ENCODE data around the gene SMCR8.

SMCR8 gene

DNA sequence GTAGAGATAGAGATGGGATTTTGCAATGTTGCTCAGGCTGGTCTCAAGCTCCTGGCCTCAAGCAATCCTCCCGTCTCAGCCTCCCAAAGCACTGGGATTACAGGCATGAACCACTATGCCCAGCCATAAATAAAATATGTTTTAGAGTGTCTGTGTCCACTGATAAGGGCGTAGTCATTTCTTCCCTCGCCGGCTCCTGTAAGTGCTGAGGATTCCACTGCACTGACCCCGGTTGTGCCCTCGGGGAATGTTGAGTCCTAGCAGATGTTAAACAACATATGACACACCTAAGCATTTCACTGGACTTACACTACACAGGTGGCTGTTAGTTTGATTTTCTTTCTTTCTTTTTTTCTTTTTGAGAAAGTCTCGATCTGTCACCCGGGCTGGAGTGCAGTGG is 53.9 kb downstream of the SMCR8 start:
- TF ChIP-seq FOXP2 (optimal IDR thresholded peaks at IDR 0.05; ENCODE audit: borderline replicate concordance, extremely low read depth, extremely low read length, insufficient read depth) (no peak), POLR2AphosphoS5 (IDR thresholded peaks at IDR 0.05; ENCODE audit: low read depth, low read length) (no peak), TAF1 (IDR thresholded peaks at IDR 0.05; ENCODE audit: borderline replicate concordance, insufficient read depth, low read length) (no peak), SIN3A (IDR thresholded peaks at IDR 0.05; ENCODE audit: borderline replicate concordance, insufficient read depth, low read length) (no peak), REST (IDR thresholded peaks at IDR 0.05; ENCODE audit: insufficient read depth in 1 of 2, low read depth in 2 of 2, low read length in 2 of 2) (no peak)

DNA sequence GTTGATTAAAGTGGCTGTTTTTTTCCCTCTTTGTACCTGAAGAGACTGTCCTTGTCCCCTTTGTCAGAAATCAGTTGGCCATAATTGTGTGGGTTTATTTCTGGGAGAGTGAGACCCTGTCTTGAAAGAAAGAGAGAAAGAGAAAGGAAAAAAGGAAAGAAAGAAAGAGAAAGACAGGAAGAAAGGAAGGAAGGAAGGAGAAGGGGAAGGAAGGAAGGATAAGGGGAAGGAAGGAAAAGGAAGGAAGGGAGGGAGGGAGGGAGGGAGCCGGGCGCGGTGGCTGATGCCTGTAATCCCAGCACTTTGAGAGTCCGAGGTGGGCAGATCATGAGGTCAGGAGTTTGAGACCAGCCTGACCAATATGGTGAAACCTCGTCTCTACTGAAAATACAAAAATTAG is 55.7 kb downstream of the SMCR8 start:
- TF ChIP-seq FOXP2 (optimal IDR thresholded peaks at IDR 0.05; ENCODE audit: borderline replicate concordance, extremely low read depth, extremely low read length, insufficient read depth), result no peak
- no peak for TF ChIP-seq POLR2AphosphoS5 (IDR thresholded peaks at IDR 0.05; ENCODE audit: low read depth, low read length)
- no peak for TF ChIP-seq TAF1 (IDR thresholded peaks at IDR 0.05; ENCODE audit: borderline replicate concordance, insufficient read depth, low read length)
- TF ChIP-seq REST (IDR thresholded peaks at IDR 0.05; ENCODE audit: insufficient read depth in 1 of 2, low read depth in 2 of 2, low read length in 2 of 2), result no peak
- TF ChIP-seq SIN3A (IDR thresholded peaks at IDR 0.05; ENCODE audit: borderline replicate concordance, insufficient read depth, low read length), result no peak

DNA sequence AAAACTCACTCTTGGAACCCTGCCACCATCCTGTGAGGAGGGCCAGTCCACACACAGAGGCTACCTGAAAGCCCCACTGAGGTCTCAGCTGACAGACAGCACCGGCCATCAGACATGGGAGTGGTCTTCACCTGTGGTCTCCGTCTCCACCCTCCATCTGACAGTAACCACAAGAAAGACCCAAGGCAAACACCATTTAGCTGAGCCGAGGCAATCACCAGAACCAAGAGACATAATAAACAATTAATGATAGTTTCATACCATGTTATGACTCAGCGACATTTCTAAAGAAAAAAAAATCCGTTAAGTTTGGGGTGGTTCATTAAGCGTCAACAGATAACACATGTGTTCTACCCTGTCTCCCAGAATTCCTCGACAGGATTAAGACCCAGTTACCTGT is 56.4 kb downstream of the SMCR8 start:
- TF ChIP-seq POLR2AphosphoS5 (IDR thresholded peaks at IDR 0.05; ENCODE audit: low read depth, low read length) (no peak), SIN3A (IDR thresholded peaks at IDR 0.05; ENCODE audit: borderline replicate concordance, insufficient read depth, low read length) (no peak), REST (IDR thresholded peaks at IDR 0.05; ENCODE audit: insufficient read depth in 1 of 2, low read depth in 2 of 2, low read length in 2 of 2) (no peak), TAF1 (IDR thresholded peaks at IDR 0.05; ENCODE audit: borderline replicate concordance, insufficient read depth, low read length) (no peak), FOXP2 (optimal IDR thresholded peaks at IDR 0.05; ENCODE audit: borderline replicate concordance, extremely low read depth, extremely low read length, insufficient read depth) (no peak)

- TF ChIP-seq FOXP2 (optimal IDR thresholded peaks at IDR 0.05; ENCODE audit: borderline replicate concordance, extremely low read depth, extremely low read length, insufficient read depth), result no peak
- TF ChIP-seq SIN3A (IDR thresholded peaks at IDR 0.05; ENCODE audit: borderline replicate concordance, insufficient read depth, low read length), result no peak
- no peak for TF ChIP-seq POLR2AphosphoS5 (IDR thresholded peaks at IDR 0.05; ENCODE audit: low read depth, low read length)
These were observed 59.1 kb downstream of the SMCR8 start for GRCh38 chr17:18374216-18374615.

All from PFSK-1 (cell line).